Heart right ventricle (tissue), 16 donors: ENCODE measurements around the gene CERS6. TPM values are rescaled to one million over a fixed set of nuclear protein-coding genes. Genes with fewer than 3 reads are reported as not detected.

Experiments
- ATAC-seq, 8 donors: fragments of 200-7000 bp; cut with Tn5 transposase; one replicate each; pipeline ENCODE4 v1.9.1; 2020; ENCODE audit warnings: mild to moderate bottlenecking in 8 of 8, moderate library complexity in 8 of 8, moderate number of reproducible peaks in 1 of 8
- DNase-seq, 2 donors: peaks; one replicate each; pipeline ENCODE4 v3.0.0-alpha.2; 2020
- H3K27ac ChIP-seq, 10 donors: fragments of 200-600 bp; sonication (generic) in 2 of 10; one replicate each; pipeline versions ENCODE4 v1.5.0 to v1.8.0; 2020 to 2022; ENCODE audit warnings: mild to moderate bottlenecking in 3 of 10
- H3K27me3 ChIP-seq, 7 donors: fragments of 200-600 bp; one replicate each; pipeline ENCODE4 v1.8.0; 2021 to 2022; ENCODE audit warnings: mild to moderate bottlenecking in 2 of 7
- H3K36me3 ChIP-seq, 9 donors: fragments of 200-600 bp; sonication (generic) in 1 of 9; one replicate each; pipeline versions ENCODE4 v1.5.0 to v1.8.0; 2020 to 2022; ENCODE audit warnings: mild to moderate bottlenecking in 2 of 9
- H3K4me1 ChIP-seq, 9 donors: fragments of 200-600 bp; sonication (generic) in 1 of 9; one replicate each; pipeline versions ENCODE4 v1.5.0 to v1.8.0; 2020 to 2022; ENCODE audit warnings: mild to moderate bottlenecking in 4 of 9
- H3K4me3 ChIP-seq, 10 donors: fragments of 200-600 bp; sonication (generic) in 2 of 10; one replicate each; pipeline versions ENCODE4 v1.5.0 to v1.8.0; 2020 to 2022; ENCODE audit warnings: mild to moderate bottlenecking in 7 of 10, moderate library complexity in 2 of 10
- H3K9me3 ChIP-seq, 11 donors: fragments of 200-600 bp in 10 of 11; sonication (generic) in 2 of 11; one replicate each; pipeline versions ENCODE4 v1.5.0 to v1.8.0; 2013 to 2022; ENCODE audit warnings: mild to moderate bottlenecking in 2 of 11, control low read depth in 1 of 11, moderate library complexity in 1 of 11
- WGBS, 2 donors: extraction: QIAGEN DNeasy Blood & Tissue Kit; methylation state at CpG; one replicate each; pipeline ENCODE4 v1.1.7; 2013; ENCODE audit warnings: inconsistent platforms in 1 of 2; 5-methylcytosine and 5-hydroxymethylcytosine counted together
- intact Hi-C, 10 donors: fragments of 100-400 bp; cut with DNase I; formaldehyde crosslinking; loops; one replicate each; pipeline versions ENCODE4 v1.11.1 to v1.14.2; 2022
- polyA plus RNA-seq, 2 donors: library from polyadenylated mRNA; stranded (reverse); fragments of 200-250 nt; gene quantifications; one replicate each; pipeline ENCODE4 v1.2.3, GENCODE V29; 2013
- total RNA-seq, 10 donors: library from RNA; stranded (reverse); fragmentation: NEBNext Ultra II Directional in 3 of 10; extraction: Animal tissue kit (Norgen Biotek cat#: 25700) in 3 of 10; gene quantifications; one replicate each; pipeline versions ENCODE4 v1.2.1 to v1.2.4, GENCODE V29; 2021 to 2023
- TF ChIP-seq, protein P1 (sequence below), 9 donors: fragments of 200-600 bp; sonication (generic) in 2 of 9; IDR thresholded peaks; one replicate each; pipeline versions ENCODE4 v1.5.0 to v1.8.0; 2021 to 2022; ENCODE audit warnings: antibody characterized with exemption in 9 of 9, mild to moderate bottlenecking in 5 of 9, moderate library complexity in 1 of 9
- donor health status: Arrhythmogenic right ventricular cardiomyopathy.
- donor health status: ischemic (EF 13 %, LVEDD 7.1; RV severe dilation, severe dysfunction).
- donor health status: healthy with polysubstance abuse.
- donor health status: DM: no; HTN: yes; CAD: no.
- donor health status: DM: no; HTN: no; CAD: no.
- donor health status: ischemic (EF 25% LVEDD 6.9; RV normal size, moderate dysfunction).
- donor health status: ischemic (EF 25% LVEDD 5.7; RV mildly dilated, moderate dysfunction).
- donor health status: healthy.
- donor health status: DM: yes; HTN: yes; CAD: no.
- donor health status: Ischemic cardiomyopathy.
- donor health status: ischemic (EF 35%, LVEDD 5.7; RV mildly dilated, moderate dysfunction).
- donor health status: nonischemic (EF 11% LVEDD 7.7; RV severe dilation, severe dysfunction).
- donor health status: DM: yes; HTN: yes; CAD: no.
- donor health status: PGD.
- donor health status: ischemic (EF 29% LVEDD 5.4; RV normal size, mild dysfunction).
- donor health status: nonischemic (EF 23%, LVEDD 6.1; RV moderate dilation, normal function).

The CERS6 gene
- total and polyA plus RNA-seq, 12 donors, result 20.5 to 76.3 (median 56.1) TPM

DNA sequence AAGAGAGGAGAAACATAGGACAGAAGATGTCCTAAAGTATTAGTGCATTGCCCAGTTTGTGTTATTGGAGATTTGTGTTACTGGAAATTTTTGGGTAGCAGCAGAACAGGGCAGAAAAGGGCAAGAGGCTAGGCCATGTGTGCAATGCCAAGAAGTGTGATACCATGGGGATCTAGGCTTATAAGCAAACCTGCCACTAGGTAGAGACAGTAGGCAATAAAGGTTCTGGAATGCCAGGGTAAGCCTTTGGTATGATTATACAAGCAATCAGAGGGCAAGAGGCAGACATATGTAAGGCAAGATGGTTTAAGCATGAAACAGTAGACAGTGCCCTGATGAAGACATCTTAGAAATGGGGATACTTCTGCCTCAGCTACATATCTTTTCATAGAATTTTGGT is 12.3 kb upstream of the CERS6 start:
- DNase-seq (no peak), ATAC-seq (peak in 4 of 8 donors; percentile 47 to 62 (median 52))
- Histone ChIP-seq H3K4me1 (peaks cover 0 to 9% (median 0%) of the 10 kb centered on the region in 9 donors), H3K4me3 (no peak overlapping the region), H3K27ac (no peak overlapping the region), H3K36me3 (no peaks in the 10 kb centered on the region), H3K27me3 (no peaks in the 10 kb centered on the region), H3K9me3 (peaks cover 0 to 15% (median 0%) of the 10 kb centered on the region in 11 donors)
- intact Hi-C loops, result loop anchor here in 4 of 10 donors (5.0 to 10.0 kb wide), 3 partner anchors 241 to 251 kb away; no protein-coding TSS in a partner anchor
- TF ChIP-seq, protein P1, sequence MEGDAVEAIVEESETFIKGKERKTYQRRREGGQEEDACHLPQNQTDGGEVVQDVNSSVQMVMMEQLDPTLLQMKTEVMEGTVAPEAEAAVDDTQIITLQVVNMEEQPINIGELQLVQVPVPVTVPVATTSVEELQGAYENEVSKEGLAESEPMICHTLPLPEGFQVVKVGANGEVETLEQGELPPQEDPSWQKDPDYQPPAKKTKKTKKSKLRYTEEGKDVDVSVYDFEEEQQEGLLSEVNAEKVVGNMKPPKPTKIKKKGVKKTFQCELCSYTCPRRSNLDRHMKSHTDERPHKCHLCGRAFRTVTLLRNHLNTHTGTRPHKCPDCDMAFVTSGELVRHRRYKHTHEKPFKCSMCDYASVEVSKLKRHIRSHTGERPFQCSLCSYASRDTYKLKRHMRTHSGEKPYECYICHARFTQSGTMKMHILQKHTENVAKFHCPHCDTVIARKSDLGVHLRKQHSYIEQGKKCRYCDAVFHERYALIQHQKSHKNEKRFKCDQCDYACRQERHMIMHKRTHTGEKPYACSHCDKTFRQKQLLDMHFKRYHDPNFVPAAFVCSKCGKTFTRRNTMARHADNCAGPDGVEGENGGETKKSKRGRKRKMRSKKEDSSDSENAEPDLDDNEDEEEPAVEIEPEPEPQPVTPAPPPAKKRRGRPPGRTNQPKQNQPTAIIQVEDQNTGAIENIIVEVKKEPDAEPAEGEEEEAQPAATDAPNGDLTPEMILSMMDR (IDR thresholded peaks at IDR 0.05), result peak in 7 of 9 donors; percentile 7 to 40 (median 30)

DNA sequence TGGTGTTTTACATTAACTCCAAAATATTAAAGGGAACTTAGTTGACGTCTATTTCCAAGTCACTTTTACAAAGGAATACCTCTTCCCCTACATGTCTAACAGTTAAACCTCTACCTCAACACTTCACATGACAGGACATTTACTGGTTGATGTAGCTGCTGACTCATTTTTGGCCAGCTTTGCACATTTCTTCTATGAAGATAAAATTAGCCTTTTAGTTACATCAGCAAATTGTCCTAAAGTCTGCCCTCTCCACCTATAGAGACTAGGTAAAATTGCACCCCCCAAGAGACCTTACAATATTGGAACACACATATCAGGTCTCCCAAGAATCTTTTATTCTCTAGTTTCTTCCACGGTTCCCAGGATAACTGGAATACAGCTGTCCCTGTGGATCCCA is 10.1 kb upstream of the CERS6 start:
- Histone ChIP-seq H3K36me3 (no peaks in the 10 kb centered on the region), H3K4me1 (no peaks in the 10 kb centered on the region), H3K4me3 (no peak overlapping the region), H3K9me3 (peaks cover 0 to 15% (median 0%) of the 10 kb centered on the region in 11 donors), H3K27me3 (no peaks in the 10 kb centered on the region), H3K27ac (no peak overlapping the region)
- ATAC-seq (no peak), DNase-seq (no peak)
- TF ChIP-seq, protein P1 (IDR thresholded peaks at IDR 0.05), result no peak
- intact Hi-C loops, result loop anchor here in 3 of 10 donors (10.0 kb wide), 2 partner anchors 239 to 249 kb away; no protein-coding TSS in a partner anchor
- WGBS, 2 donors, result 87 to 97% methylated on average over 2 of the region's 2 CpGs

DNA sequence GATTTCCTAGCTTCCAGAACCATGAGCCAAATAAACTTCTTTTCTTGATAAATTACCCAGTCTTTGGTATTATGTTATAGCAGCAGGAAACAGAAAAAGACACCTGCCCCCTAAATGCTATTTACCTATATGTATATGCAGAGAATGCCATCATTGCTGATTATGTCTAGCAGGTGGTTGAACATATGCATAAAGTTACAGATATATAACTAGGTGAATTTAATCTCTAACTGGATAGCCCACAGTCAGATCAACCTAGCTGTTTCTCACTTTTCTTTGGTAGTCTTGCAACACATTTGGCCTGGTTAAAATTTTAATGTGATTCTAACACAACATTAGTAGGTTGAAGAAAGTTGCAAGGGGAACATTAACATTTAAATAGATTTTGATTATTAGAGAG is 7.1 kb upstream of the CERS6 start:
- no peaks in the 10 kb centered on the region for H3K4me1 ChIP-seq

DNA sequence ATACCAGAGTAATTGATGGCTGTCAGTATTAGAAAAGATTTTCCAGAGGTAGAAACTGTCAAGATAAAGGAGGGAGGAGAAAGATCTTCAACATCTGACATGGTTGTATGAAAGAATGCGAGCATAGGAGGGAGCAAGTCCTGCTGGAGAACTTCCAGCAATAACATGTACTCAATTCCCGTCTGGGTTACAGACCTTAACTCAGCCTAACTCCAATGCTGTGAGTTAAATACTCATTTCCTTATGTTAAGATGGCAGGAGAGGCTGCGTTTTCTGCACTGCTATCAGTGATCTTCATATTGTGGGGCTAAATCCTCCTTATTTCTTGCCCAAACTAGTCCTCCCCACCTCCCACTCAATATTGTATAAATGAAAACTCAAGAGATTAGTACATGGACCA is 6.7 kb upstream of the CERS6 start:
- Histone ChIP-seq H3K4me3 (no peak overlapping the region), H3K9me3 (peaks cover 0 to 17% (median 0%) of the 10 kb centered on the region in 11 donors), H3K27ac (no peak overlapping the region), H3K4me1 (no peaks in the 10 kb centered on the region), H3K36me3 (no peaks in the 10 kb centered on the region), H3K27me3 (no peaks in the 10 kb centered on the region)
- DNase-seq (no peak), ATAC-seq (no peak)
- WGBS, 2 donors, result 35 to 54% methylated on average over 3 of the region's 3 CpGs
- intact Hi-C loops, result loop anchor here in 3 of 10 donors (10.0 kb wide), 2 partner anchors 235 to 245 kb away; no protein-coding TSS in a partner anchor
- TF ChIP-seq, protein P1 (IDR thresholded peaks at IDR 0.05), result no peak

More for the DNA sequence above, 7.1 kb upstream of the CERS6 start:
- Histone ChIP-seq H3K27ac (no peak overlapping the region), H3K9me3 (peaks cover 0 to 15% (median 0%) of the 10 kb centered on the region in 11 donors), H3K36me3 (no peaks in the 10 kb centered on the region), H3K4me3 (no peak overlapping the region), H3K27me3 (no peaks in the 10 kb centered on the region)
- intact Hi-C loops, result loop anchor here in 3 of 10 donors (10.0 kb wide), 2 partner anchors 236 to 246 kb away; no protein-coding TSS in a partner anchor
- DNase-seq, result no peak
- TF ChIP-seq, protein P1 (IDR thresholded peaks at IDR 0.05), result no peak
- no peak for ATAC-seq
